ENCODE data around the gene TEAD1.
"Not testable (repeated sequence)": the region's sequence is repeated elsewhere in the genome, so short reads cannot be mapped to it uniquely, and the experiment has no call there.

The TEAD1 gene

GRCh38 chr11:12744826-12745502, 70.7 kb downstream of the TEAD1 start:
- DNase-seq, result no peak

DNA sequence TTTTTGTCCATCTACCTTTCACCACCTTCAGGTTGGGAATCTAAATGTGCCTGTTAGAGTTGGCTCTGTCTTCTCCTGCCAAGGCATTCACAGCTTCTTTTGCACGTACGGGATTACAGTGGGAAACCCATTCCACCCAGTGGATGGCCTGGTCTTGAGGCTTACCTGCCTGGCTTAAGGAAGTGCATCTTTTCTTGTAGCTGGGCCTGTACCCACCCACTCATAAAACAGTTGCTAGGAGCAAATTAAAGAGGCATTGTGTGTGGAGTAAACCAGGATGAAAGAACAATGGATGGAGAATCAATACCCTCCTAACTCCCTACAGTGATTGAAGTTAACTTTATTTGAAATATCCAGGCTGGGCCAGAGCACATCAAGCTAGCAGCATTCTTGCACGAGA, 71.6 kb downstream of the TEAD1 start:
- no peak for DNase-seq

DNA sequence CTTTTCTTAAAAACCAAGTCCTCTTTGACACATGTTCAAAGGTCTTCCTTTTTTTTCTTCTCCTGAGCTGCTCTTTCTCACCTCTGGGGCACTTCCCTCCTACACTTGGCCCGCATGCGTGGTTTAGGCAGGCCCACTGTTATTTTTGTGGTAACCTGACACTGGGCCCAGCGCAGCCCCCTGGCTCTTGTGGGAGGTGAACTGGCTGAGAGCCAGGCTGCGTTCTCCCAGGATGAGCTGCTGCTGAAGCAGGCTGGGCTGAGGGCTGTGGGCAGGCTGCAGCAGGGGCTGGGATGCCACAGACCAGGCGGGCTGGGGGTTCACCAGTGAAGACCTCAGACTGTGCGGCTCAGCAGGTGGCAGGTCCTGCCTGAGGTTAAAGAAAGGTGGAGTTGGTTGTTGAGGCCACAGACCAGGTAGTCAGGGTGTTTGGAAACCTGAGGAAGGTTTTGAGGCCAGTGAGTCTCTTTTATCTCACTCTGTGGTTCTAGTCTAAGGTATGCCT, 72.4 kb downstream of the TEAD1 start:
- DNase-seq, result no peak

- DNase-seq, result no peak
These were observed 74.3 kb downstream of the TEAD1 start for GRCh38 chr11:12748561-12748960.

DNA sequence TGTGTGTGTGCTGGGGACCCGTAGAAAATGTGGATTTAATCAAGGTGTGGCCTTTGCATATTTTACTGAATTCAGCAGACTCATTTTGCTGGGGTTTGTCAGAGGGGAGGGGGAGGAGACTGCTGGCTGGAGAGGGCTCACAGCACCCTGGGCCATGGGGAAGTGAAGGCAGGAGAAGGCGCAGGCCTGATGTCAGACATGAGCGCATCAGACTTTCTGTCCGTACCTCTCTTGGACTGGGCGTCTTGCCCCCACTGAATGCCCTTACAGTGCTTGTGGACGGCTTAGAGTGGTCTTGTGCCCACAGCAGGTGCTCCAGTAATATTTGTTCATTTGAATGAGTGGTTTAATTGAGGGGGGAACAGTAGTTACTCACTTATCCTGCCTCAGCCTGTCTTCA, 75.2 kb downstream of the TEAD1 start:
- DNase-seq, result no peak

DNA sequence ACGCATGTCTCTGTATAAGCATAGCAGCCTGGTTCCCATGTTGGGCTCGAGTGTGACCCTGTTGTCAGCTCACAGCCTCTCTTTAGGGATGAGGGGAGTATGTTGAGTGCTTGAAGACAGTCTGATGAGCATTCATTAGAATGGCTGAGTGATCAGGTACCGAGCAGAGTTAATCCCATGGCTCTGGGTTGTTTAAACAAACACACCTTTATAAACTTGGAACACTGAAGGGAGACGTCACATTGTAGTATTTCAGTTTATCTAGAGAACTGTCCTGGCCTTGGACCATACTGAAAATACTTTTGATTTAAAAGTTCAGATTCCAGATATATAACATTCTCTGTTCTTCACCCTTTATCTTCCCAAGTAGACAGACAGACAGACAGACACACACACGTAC, 76.0 kb downstream of the TEAD1 start:
- no peak for DNase-seq

- DNase-seq, result no peak
These were observed 78.8 kb downstream of the TEAD1 start for GRCh38 chr11:12752868-12753524.

DNA sequence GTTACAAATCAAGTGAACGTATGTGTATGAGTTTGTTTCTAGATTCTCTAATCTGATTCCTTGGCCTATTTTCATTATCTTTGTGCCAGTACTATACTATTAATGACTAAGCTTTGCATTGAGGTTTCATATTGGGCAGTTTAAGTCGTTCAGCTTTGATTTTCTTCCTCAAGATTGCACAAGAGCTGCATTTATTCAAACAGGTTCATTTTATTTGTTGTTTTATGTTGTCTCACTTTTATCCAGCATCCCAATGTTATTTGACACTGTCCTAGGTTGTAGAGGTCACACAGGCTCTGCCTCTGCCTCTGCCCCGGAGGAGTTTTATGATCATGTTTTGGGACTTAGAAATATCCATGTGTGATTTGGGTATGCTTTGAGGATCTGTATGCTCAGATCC, 79.8 kb downstream of the TEAD1 start:
- DNase-seq, result no peak

DNA sequence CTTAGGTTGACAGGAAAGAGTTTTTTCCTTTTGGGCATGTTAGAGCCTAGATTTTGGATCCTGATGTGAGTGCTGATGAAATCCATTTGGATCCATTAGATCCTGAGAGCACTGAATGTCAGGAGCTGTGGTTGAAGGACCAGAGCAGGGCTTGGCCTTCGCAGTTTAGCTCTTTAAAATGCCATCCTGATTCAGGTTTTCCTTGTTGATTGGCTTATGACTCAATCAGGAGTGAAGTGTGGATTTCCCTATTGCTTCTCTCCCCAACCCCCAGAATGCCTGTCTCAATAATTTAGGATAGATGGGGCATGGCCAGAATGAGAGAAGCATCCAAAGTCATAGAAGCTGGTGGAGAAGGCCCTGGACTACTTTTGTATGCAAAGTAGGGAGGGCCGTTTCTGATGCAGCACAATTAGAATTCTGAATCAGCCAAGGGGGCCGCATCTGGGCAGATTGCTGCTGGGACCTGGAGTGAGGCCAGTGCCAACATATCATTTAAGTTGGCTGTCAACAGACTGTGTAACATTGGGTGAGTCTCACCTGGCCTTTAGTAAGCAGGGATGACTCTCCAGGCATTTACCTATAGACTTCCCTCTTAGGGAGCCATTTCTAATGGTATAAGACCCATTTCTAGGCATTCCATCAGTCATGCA, 80.5 kb downstream of the TEAD1 start:
- no peak for DNase-seq

- no peak for DNase-seq
These were observed 81.6 kb downstream of the TEAD1 start for GRCh38 chr11:12755510-12756453.

- DNase-seq, result no peak
These were observed 82.2 kb downstream of the TEAD1 start for GRCh38 chr11:12756454-12756806.

GRCh38 chr11:12756867-12757266, 82.6 kb downstream of the TEAD1 start:
- no peak for DNase-seq

- DNase-seq, result no peak
These were observed 83.2 kb downstream of the TEAD1 start for GRCh38 chr11:12757416-12757815.

DNA sequence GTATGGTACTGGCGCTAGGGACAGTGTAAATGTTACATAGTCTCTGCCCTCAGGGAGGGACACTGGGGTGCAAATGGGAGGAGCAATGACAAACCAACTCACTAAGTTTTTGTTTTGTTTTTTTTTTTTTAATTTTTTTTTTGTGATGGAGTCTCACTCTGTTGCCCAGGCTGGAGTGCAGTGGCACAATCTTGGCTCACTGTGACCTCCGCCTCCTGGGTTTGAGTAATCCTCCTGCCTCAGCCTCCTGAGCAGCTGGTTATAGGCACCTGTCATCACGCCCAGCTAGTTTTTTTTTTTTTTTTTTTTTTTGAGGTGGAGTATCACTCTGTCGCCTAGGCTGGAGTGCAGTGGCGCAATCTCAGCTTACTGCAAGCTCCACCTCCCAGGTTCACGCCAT, 83.9 kb downstream of the TEAD1 start:
- not testable (repeated sequence) for DNase-seq

- DNase-seq, result no peak
These were observed 86.8 kb downstream of the TEAD1 start for GRCh38 chr11:12761029-12761428.

DNA sequence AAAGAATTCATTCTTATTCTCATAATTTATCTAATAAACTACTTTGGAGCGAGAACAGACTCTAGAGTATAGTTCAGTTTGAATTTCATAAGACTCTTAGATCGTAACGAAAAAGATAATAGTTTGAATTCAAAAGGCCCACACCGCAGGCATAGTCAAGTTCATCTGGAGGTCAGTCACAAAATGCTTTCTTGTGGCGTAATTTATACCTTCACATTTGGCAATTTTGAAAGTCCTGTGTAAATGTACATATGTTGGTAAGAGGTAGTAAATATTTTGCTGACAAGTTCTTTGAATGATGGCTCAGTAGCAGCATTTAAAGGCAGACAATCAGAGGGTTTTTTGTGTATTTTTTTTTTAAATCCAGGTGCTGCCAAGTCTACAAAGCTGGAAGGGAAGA, 88.1 kb downstream of the TEAD1 start:
- DNase-seq, result no peak

- DNase-seq, result no peak
These were observed 88.6 kb downstream of the TEAD1 start for GRCh38 chr11:12762696-12763324.

DNA sequence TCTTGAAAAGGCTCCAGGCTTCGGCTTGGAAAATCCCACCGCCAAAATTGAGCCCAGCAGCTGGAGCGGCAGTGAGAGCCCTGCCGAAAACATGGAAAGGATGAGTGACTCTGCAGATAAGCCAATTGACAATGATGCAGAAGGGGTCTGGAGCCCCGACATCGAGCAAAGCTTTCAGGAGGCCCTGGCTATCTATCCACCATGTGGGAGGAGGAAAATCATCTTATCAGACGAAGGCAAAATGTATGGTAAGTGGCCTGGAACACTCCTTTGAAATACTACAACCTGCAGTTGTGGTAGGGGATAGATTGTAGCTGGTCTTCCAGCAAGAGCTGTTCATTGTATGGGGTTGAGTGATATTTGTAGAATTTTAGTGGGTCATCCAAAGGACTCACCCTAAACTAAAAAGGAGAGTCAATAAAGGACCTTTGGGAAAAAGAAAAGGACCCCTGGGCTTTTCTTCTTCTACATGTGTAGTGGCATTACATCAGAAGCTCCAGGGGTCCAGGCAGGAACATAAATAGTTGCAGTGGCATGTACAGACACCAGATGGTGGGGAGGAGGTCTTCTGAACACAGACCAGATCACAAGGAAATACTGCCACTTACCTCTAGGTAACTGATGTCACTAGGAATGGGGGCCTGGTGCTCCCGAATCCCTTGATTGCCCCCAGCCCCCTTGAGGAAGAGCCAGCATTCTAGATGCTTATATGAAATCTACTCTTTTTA, 90.1 kb downstream of the TEAD1 start:
- DNase-seq, result no peak

GRCh38 chr11:12765428-12765827, 91.2 kb downstream of the TEAD1 start:
- DNase-seq, result no peak

GRCh38 chr11:12767027-12767426, 92.8 kb downstream of the TEAD1 start:
- no peak for DNase-seq

DNA sequence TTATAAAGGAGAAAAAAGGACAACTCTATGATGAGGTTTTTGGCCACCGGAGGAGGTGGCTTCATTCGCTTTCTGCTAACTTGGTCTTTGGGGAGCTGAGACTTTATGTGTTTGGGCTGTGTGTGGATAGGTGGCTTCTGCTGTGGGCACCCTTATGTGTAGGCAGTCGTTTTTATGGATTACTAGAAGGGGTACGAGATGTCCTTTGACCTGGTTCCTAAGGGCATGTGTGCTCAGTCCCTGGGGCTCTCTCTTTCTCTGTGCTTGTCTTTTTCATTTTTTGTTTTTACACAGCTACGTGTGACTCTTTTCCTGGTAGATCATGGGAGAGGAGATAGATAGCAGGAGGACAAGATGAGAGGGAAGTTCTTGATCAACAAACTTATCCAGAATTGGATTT, 93.4 kb downstream of the TEAD1 start:
- no peak for DNase-seq

Data from SIG-M5 (cell line).